Measurements from ENCODE around the gene DCTN5. TPM values are rescaled to one million over a fixed set of nuclear protein-coding genes. Genes with fewer than 3 reads are reported as not detected.

DCTN5 gene
- total and polyA plus RNA-seq, 2 of the 13 experiments (the other 11 are each of a cell fraction or from before 2014, with no cell fraction given), result 105 to 207 TPM

DNA sequence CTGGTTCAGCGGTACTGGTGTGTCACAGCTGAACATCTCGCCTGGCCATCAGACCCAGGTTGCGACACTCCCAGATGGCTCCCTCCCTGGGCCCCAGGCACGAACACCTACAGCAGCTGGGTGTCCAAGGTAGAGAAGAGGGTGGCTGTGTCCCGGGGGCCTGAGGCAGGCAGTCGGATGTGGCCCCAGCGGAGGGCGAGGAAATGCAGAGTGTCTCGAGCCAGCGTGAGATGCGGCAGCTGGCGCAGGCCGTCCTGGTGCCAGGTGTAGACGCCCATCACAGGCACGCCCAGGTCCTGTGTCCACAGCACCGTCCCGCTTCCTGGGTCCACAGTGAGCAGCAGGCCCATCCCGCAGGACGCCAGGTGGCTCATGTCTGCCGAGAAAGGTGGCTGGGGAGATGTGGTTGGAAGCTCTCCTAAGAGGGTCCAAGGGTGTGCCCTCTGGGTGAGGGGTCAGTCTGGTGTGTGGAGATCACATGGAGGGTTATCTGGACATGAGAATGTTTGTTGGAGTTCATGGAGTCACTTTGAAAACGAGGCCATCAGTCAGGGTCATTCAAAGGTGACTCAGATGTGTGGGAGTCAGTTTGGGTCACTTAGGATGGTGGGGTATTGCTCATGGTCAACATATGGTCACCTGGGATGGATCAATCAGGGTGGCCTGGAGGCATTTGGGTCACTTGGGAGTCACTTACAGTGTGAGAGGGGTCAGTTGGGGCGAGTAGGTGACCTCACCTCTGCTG lies 63.7 kb downstream of the DCTN5 start (continued):
- TF ChIP-seq ZNF317 (CRISPR knock-in tag; IDR thresholded peaks at IDR 0.05) (peak; percentile 69; the same call in 1 of the 2 replicates), ZNF232 (CRISPR knock-in tag; IDR thresholded peaks at IDR 0.05; ENCODE audit: borderline replicate concordance) (no peak), ISX (CRISPR knock-in tag; conservative IDR thresholded peaks at IDR 0.05) (no peak), ZNF17 (CRISPR knock-in tag; IDR thresholded peaks at IDR 0.05) (no peak), NFIC (IDR thresholded peaks at IDR 0.05; ENCODE audit: low read length) (no peak), NFRKB (IDR thresholded peaks at IDR 0.05) (no peak), ZNF768 (CRISPR knock-in tag; IDR thresholded peaks at IDR 0.05) (peak; percentile 73; the same call in 1 of the 2 replicates), ZNF430 (CRISPR knock-in tag; IDR thresholded peaks at IDR 0.05) (no peak), KLF12 (CRISPR knock-in tag; IDR thresholded peaks at IDR 0.05; ENCODE audit: borderline replicate concordance) (no peak), MED13 (CRISPR knock-in tag; IDR thresholded peaks at IDR 0.05) (no peak)
- TF ChIP-seq, protein P1, sequence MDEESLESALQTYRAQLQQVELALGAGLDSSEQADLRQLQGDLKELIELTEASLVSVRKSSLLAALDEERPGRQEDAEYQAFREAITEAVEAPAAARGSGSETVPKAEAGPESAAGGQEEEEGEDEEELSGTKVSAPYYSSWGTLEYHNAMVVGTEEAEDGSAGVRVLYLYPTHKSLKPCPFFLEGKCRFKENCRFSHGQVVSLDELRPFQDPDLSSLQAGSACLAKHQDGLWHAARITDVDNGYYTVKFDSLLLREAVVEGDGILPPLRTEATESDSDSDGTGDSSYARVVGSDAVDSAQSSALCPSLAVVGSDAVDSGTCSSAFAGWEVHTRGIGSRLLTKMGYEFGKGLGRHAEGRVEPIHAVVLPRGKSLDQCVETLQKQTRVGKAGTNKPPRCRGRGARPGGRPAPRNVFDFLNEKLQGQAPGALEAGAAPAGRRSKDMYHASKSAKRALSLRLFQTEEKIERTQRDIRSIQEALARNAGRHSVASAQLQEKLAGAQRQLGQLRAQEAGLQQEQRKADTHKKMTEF (CRISPR knock-in tag; IDR thresholded peaks at IDR 0.05), result no peak
- TF ChIP-seq, protein P2, sequence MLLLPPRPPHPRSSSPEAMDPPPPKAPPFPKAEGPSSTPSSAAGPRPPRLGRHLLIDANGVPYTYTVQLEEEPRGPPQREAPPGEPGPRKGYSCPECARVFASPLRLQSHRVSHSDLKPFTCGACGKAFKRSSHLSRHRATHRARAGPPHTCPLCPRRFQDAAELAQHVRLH (CRISPR knock-in tag; IDR thresholded peaks at IDR 0.05; ENCODE audit: borderline replicate concordance, low read depth), result no peak
- TF ChIP-seq, protein P3, sequence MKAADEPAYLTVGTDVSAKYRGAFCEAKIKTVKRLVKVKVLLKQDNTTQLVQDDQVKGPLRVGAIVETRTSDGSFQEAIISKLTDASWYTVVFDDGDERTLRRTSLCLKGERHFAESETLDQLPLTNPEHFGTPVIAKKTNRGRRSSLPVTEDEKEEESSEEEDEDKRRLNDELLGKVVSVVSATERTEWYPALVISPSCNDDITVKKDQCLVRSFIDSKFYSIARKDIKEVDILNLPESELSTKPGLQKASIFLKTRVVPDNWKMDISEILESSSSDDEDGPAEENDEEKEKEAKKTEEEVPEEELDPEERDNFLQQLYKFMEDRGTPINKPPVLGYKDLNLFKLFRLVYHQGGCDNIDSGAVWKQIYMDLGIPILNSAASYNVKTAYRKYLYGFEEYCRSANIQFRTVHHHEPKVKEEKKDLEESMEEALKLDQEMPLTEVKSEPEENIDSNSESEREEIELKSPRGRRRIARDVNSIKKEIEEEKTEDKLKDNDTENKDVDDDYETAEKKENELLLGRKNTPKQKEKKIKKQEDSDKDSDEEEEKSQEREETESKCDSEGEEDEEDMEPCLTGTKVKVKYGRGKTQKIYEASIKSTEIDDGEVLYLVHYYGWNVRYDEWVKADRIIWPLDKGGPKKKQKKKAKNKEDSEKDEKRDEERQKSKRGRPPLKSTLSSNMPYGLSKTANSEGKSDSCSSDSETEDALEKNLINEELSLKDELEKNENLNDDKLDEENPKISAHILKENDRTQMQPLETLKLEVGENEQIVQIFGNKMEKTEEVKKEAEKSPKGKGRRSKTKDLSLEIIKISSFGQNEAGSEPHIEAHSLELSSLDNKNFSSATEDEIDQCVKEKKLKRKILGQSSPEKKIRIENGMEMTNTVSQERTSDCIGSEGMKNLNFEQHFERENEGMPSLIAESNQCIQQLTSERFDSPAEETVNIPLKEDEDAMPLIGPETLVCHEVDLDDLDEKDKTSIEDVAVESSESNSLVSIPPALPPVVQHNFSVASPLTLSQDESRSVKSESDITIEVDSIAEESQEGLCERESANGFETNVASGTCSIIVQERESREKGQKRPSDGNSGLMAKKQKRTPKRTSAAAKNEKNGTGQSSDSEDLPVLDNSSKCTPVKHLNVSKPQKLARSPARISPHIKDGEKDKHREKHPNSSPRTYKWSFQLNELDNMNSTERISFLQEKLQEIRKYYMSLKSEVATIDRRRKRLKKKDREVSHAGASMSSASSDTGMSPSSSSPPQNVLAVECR (CRISPR knock-in tag; IDR thresholded peaks at IDR 0.05; ENCODE audit: borderline replicate concordance), result 0 out of 2 replicates have a peak, but pooled peaks have one; percentile 25
- TF ChIP-seq, protein P4, sequence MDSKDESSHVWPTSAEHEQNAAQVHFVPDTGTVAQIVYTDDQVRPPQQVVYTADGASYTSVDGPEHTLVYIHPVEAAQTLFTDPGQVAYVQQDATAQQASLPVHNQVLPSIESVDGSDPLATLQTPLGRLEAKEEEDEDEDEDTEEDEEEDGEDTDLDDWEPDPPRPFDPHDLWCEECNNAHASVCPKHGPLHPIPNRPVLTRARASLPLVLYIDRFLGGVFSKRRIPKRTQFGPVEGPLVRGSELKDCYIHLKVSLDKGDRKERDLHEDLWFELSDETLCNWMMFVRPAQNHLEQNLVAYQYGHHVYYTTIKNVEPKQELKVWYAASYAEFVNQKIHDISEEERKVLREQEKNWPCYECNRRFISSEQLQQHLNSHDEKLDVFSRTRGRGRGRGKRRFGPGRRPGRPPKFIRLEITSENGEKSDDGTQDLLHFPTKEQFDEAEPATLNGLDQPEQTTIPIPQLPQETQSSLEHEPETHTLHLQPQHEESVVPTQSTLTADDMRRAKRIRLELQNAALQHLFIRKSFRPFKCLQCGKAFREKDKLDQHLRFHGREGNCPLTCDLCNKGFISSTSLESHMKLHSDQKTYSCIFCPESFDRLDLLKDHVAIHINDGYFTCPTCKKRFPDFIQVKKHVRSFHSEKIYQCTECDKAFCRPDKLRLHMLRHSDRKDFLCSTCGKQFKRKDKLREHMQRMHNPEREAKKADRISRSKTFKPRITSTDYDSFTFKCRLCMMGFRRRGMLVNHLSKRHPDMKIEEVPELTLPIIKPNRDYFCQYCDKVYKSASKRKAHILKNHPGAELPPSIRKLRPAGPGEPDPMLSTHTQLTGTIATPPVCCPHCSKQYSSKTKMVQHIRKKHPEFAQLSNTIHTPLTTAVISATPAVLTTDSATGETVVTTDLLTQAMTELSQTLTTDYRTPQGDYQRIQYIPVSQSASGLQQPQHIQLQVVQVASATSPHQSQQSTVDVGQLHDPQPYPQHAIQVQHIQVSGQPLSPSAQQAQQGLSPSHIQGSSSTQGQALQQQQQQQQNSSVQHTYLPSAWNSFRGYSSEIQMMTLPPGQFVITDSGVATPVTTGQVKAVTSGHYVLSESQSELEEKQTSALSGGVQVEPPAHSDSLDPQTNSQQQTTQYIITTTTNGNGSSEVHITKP (CRISPR knock-in tag; IDR thresholded peaks at IDR 0.05; ENCODE audit: low read depth), result no peak
- TF ChIP-seq, protein P5, sequence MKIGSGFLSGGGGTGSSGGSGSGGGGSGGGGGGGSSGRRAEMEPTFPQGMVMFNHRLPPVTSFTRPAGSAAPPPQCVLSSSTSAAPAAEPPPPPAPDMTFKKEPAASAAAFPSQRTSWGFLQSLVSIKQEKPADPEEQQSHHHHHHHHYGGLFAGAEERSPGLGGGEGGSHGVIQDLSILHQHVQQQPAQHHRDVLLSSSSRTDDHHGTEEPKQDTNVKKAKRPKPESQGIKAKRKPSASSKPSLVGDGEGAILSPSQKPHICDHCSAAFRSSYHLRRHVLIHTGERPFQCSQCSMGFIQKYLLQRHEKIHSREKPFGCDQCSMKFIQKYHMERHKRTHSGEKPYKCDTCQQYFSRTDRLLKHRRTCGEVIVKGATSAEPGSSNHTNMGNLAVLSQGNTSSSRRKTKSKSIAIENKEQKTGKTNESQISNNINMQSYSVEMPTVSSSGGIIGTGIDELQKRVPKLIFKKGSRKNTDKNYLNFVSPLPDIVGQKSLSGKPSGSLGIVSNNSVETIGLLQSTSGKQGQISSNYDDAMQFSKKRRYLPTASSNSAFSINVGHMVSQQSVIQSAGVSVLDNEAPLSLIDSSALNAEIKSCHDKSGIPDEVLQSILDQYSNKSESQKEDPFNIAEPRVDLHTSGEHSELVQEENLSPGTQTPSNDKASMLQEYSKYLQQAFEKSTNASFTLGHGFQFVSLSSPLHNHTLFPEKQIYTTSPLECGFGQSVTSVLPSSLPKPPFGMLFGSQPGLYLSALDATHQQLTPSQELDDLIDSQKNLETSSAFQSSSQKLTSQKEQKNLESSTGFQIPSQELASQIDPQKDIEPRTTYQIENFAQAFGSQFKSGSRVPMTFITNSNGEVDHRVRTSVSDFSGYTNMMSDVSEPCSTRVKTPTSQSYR (CRISPR knock-in tag; IDR thresholded peaks at IDR 0.05; ENCODE audit: borderline replicate concordance), result no peak
- TF ChIP-seq, protein P6, sequence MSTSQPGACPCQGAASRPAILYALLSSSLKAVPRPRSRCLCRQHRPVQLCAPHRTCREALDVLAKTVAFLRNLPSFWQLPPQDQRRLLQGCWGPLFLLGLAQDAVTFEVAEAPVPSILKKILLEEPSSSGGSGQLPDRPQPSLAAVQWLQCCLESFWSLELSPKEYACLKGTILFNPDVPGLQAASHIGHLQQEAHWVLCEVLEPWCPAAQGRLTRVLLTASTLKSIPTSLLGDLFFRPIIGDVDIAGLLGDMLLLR (CRISPR knock-in tag; IDR thresholded peaks at IDR 0.05), result 0 out of 2 replicates have a peak, but pooled peaks have one; percentile 42
